Measurements from ENCODE around the gene PTCD1. TPM values are rescaled to one million over a fixed set of nuclear protein-coding genes. Genes with fewer than 3 reads are reported as not detected.
"Not testable (repeated sequence)": the region's sequence is repeated elsewhere in the genome, so short reads cannot be mapped to it uniquely, and the experiment has no call there.

PTCD1 gene
- polyA plus RNA-seq, 3 donors, result 5.0 to 5.8 (median 5.6) TPM

- no peak for DNase-seq (ENCODE audit: extremely low read depth in 1 of 11, low read depth in 9 of 11, low spot score in 4 of 11)
Measured at GRCh38 chr7:99457050-99457649, 18.6 kb upstream of the PTCD1 start.

GRCh38 chr7:99456288-99456687, 17.7 kb upstream of the PTCD1 start:
- DNase-seq (ENCODE audit: extremely low read depth in 1 of 11, low read depth in 9 of 11, low spot score in 4 of 11), result no peak

DNA sequence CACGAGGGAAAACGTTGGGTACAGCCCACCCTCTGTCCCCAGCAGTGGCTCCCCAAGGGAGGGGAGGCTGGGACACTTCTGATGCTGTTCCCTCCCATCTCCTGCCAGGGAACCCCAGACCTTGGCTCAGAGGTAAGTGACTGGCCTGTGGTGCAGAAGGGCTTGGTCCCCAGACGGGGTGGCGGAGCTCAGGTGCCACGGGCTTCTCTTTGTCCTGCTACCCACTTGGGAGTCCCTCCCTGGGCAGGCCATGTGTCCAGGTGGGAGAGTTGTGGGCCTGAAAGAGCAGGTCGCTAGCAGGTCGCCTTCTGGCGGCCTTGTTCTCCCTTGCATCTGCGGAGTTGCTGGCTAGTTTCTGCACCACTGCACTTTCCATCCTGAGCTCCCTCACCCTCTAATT, 17.3 kb upstream of the PTCD1 start:
- no peak for DNase-seq (ENCODE audit: extremely low read depth in 1 of 11, low read depth in 9 of 11, low spot score in 4 of 11)

DNA sequence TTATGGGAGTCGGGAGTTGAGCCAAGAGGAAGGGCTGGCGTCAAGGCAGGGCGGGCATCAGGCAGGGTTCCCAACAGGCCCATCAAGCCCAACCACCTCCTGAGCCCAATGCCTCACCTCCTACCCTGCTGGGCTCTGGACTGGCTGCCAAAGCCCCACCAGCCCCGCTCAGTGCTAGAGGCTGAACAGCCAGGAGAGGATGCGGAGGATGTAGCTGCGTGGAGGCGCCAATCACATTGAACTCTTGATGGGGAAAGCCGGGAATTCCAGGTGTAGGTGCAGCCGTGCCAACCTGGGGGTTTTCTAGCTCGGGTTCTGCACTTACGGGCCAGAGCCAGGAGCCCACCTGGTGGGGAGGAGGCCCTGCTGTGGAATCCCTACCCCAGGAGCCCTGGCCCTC, 14.5 kb upstream of the PTCD1 start:
- no peak for DNase-seq (ENCODE audit: extremely low read depth in 1 of 11, low read depth in 9 of 11, low spot score in 4 of 11)

DNA sequence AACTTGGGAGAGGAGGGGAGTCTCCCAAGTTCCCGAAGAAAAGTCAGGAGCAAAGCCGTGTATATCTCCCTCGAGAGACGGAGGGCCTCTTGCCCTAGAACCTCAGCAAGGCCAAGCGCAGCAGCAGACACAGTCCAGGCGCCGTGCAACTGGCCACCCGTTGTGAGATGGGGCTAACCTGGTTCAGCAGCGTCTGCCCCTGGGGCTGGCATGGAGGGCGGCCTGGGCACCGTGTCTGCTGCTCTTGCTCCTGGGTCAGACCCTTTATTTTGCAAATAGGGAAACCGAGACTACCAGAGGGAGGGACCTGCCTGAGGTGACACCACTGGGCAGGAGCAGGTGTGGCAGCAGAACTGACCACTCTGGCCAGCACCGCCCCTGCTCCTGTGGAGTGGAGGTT, 13.9 kb upstream of the PTCD1 start:
- no peak for DNase-seq (ENCODE audit: extremely low read depth in 1 of 11, low read depth in 9 of 11, low spot score in 4 of 11)

DNA sequence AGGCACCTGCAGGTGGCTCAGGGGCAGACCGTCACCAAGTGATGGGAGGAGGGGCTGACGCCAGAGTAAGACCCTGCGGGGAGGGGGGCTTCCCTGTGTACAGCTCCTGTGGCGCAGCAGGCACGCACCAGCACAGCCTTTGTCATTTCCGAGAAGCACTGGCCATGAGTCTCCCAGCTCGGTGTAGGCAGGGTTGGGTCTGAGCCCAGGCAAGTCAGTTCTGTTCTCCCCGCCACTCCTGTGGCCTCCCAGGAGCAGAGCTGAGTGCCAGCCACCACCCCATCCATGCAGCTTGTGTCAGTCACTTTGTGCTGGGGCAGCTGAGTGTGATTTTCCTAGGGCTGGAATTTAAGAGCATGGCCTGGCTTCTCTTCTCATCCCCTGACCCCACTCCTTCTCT, 13.3 kb upstream of the PTCD1 start:
- no peak for DNase-seq (ENCODE audit: extremely low read depth in 1 of 11, low read depth in 9 of 11, low spot score in 4 of 11)

GRCh38 chr7:99449326-99449725, 10.7 kb upstream of the PTCD1 start:
- DNase-seq (ENCODE audit: extremely low read depth in 1 of 11, low read depth in 9 of 11, low spot score in 4 of 11), result no peak

- no peak for DNase-seq (ENCODE audit: extremely low read depth in 1 of 11, low read depth in 9 of 11, low spot score in 4 of 11)
Measured at GRCh38 chr7:99448855-99449254, 10.3 kb upstream of the PTCD1 start.

- DNase-seq (ENCODE audit: extremely low read depth in 1 of 11, low read depth in 9 of 11, low spot score in 4 of 11), result no peak
Measured at GRCh38 chr7:99447943-99448342, 9.3 kb upstream of the PTCD1 start.

DNA sequence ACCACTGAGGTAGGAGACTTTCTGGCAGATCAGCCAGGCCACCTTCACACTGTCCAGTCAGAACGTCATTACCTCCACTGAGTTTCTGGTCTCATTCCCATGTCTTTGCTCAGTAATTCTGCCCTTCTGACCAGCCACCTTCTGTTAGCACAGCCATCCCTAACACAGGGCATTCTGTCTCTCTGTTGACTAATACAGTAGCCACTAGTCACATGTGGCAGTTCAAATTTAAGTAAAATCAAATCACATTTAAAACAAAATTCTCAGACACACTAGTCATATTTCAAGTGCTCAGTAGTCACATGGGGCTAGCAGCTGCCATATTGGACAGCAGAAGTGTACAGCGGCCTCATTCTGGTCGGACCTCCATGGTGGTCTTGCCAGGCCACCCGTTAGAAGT, 7.5 kb upstream of the PTCD1 start:
- DNase-seq (ENCODE audit: extremely low read depth in 1 of 11, low read depth in 9 of 11, low spot score in 4 of 11), result no peak

- no peak for DNase-seq (ENCODE audit: extremely low read depth in 1 of 11, low read depth in 9 of 11, low spot score in 4 of 11)
Measured at GRCh38 chr7:99440195-99440594, 1.6 kb upstream of the PTCD1 start.

DNA sequence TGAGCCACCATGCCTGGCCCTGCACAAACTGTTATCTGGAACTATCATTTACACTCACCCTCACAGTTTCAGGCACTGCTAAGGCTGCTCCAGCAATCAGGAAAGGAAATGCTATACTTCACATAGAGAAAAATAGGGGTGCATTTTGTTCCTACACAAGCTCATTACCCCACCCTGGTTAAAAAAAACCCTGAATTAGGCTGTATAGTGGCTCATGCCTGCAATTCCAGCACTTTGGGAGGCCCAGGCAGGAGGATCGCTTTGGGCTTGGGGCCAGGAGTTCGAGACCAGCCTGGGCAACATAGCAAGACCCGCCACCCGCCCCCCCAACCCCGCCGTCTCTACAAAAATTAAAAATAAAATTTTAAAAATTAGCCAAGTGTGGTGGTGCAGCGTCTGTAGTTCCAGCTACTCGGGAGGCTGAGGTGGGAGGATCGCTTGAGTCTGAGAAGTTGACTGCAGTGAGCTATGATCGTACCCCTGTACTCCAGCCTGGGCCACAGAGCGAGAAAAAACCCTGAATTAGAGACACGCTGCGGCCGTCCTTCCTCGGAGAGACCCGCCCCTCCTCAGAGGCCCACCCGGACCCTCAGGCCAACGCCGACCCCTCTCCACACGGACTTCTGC, 539 bp downstream of the PTCD1 start:
- DNase-seq (ENCODE audit: extremely low read depth in 1 of 11, low read depth in 9 of 11, low spot score in 4 of 11), result no peak

- no peak for DNase-seq (ENCODE audit: extremely low read depth in 1 of 11, low read depth in 9 of 11, low spot score in 4 of 11)
Measured at GRCh38 chr7:99433158-99433557, 5.4 kb downstream of the PTCD1 start.

- not testable (repeated sequence) for DNase-seq (ENCODE audit: extremely low read depth in 1 of 11, low read depth in 9 of 11, low spot score in 4 of 11)
Measured at GRCh38 chr7:99431756-99432540, 6.7 kb downstream of the PTCD1 start.

- DNase-seq (ENCODE audit: extremely low read depth in 1 of 11, low read depth in 9 of 11, low spot score in 4 of 11), result no peak
Measured at GRCh38 chr7:99429756-99430155, 8.8 kb downstream of the PTCD1 start.

- DNase-seq (ENCODE audit: extremely low read depth in 1 of 11, low read depth in 9 of 11, low spot score in 4 of 11), result no peak
Measured at GRCh38 chr7:99428972-99429566, 9.5 kb downstream of the PTCD1 start.

DNA sequence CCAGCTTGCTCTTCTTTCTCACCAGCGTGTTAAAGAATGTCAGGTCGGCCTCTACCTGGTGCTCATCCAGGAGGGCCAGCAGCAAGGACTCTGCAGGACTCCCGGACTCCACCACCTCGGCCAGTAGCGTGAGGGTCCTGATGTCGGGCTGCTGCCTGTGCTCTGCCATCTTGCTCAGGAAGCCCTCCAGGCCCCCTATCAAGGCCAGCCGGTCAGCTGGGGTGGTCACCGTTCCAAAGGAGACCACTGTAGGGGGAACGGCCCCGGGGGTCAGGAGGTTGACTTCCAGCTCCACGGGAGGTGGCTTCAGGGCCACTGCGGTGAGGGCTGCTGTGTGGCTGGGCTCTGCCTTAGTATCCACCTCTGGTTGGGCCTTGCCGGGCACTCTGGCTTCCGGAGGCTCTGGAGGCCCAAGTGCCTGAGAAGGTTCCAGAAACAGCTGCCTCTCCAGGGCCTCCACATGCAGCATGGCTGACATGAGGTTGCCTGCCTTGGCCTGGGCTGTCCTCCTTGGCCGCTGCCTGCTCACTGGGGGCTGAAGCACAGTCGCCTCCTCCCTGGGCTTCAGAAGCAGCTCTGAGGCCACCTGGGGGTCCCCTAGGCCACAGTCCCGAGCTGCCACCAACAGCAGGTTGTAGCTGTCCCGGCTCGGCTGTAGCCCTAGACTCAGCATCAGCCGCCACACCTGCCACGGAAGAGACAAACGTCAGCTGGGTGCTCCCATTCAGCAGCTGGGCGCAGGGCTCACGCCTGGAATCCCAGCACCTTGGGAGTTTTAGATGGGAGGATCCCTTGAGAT, 13.5 kb downstream of the PTCD1 start:
- DNase-seq (ENCODE audit: extremely low read depth in 1 of 11, low read depth in 9 of 11, low spot score in 4 of 11), result no peak

DNA sequence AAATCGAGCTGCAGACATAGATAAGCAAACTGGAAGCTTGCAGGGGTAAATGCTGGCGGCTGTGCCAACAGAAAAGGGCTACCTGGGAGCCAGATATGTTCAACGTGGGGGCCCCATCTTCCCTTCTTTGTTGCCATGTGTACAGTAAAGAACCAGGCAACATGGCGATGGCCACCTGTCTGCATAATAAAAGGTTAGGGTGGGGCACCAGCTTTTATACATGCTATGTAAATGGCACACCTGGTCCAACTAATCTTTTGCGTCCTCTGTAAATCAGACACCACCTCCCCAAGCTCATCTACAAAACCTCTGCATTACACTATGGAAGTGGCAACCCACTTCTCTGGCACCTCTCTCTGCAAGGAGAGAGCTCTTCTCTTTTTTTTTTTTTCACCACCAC, 16.0 kb downstream of the PTCD1 start:
- no peak for DNase-seq (ENCODE audit: extremely low read depth in 1 of 11, low read depth in 9 of 11, low spot score in 4 of 11)

DNA sequence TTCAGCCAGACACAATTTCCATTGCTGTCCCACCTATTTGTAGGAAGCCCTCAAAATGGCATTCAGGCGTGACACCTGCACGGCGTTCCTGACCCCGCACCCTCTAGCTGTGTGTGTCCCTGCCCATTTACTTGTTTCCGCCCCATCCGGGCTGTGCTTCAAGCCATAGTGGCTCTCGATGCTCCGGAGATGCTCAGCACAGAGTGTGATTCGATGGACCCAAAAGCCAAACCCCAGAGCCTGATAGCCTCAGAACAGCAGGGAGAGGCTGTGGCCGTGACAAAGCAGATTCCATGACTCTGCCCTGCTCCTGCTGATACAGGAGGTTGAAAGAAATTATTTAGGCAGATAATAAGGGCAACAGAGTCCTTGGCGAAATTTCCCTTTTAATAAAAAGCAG, 16.4 kb downstream of the PTCD1 start:
- no peak for DNase-seq (ENCODE audit: extremely low read depth in 1 of 11, low read depth in 9 of 11, low spot score in 4 of 11)

All from renal cortex interstitium (tissue), 11 donors.